ENCODE results near the gene ZNF546. TPM values are rescaled to one million over a fixed set of nuclear protein-coding genes. Genes with fewer than 3 reads are reported as not detected.

ZNF546 gene
- total RNA-seq, 4 donors from 2014 or later: 3.1 to 11.1 (median 8.1) TPM

DNA sequence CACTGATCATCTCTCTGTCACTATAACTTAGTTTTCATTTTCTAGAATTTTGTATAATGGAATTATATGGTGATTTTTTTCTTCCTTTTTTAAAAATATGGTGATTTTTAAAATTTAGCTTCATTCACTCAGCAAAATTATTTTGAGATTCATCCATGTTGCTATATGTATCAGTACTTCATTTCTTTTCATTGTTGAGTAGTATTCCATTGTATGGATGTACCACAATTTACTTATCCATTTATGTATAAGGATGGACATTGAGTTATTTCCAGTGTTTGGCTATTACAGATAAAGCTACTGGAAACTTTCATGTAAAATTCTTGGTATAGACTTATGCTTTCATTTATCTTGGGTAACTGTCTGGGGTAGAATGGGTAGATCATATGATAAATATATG is 12.8 kb downstream of the ZNF546 start:
- TF ChIP-seq, protein P1, sequence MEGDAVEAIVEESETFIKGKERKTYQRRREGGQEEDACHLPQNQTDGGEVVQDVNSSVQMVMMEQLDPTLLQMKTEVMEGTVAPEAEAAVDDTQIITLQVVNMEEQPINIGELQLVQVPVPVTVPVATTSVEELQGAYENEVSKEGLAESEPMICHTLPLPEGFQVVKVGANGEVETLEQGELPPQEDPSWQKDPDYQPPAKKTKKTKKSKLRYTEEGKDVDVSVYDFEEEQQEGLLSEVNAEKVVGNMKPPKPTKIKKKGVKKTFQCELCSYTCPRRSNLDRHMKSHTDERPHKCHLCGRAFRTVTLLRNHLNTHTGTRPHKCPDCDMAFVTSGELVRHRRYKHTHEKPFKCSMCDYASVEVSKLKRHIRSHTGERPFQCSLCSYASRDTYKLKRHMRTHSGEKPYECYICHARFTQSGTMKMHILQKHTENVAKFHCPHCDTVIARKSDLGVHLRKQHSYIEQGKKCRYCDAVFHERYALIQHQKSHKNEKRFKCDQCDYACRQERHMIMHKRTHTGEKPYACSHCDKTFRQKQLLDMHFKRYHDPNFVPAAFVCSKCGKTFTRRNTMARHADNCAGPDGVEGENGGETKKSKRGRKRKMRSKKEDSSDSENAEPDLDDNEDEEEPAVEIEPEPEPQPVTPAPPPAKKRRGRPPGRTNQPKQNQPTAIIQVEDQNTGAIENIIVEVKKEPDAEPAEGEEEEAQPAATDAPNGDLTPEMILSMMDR (IDR thresholded peaks at IDR 0.05; ENCODE audit: low read depth): no peak

DNA sequence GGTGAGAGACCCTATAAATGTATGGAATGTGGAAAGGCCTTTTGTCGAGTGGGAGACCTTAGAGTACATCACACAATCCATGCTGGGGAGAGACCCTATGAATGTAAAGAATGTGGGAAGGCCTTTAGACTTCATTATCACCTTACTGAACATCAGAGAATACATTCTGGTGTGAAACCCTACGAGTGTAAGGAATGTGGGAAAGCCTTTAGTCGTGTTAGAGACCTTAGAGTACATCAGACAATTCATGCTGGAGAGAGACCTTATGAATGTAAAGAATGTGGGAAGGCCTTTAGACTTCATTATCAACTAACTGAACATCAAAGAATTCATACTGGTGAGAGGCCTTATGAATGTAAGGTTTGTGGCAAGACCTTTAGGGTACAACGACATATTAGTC is 17.1 kb downstream of the ZNF546 start:
- TF ChIP-seq, protein P1 (IDR thresholded peaks at IDR 0.05; ENCODE audit: low read depth): no peak

DNA sequence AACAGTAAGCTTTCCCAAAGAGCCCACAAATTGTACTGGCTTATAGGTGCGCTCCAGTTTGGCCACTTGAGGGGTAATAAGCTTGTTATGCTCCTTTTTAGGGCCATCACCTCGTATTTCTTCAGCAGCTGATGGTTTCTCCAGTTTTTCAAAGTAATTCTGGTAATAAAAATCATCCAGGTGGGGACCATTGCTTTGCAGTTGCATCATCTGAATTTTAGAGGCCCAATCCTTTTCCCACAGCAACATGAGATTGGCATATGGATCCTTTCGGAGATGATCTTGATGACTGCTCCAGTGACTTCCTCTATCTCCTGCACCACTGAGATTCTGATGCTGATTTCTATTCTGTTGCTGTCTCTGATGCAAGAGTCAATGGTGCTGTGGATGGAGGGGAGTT is 27.1 kb downstream of the ZNF546 start:
- TF ChIP-seq, protein P1 (IDR thresholded peaks at IDR 0.05; ENCODE audit: low read depth): no peak

DNA sequence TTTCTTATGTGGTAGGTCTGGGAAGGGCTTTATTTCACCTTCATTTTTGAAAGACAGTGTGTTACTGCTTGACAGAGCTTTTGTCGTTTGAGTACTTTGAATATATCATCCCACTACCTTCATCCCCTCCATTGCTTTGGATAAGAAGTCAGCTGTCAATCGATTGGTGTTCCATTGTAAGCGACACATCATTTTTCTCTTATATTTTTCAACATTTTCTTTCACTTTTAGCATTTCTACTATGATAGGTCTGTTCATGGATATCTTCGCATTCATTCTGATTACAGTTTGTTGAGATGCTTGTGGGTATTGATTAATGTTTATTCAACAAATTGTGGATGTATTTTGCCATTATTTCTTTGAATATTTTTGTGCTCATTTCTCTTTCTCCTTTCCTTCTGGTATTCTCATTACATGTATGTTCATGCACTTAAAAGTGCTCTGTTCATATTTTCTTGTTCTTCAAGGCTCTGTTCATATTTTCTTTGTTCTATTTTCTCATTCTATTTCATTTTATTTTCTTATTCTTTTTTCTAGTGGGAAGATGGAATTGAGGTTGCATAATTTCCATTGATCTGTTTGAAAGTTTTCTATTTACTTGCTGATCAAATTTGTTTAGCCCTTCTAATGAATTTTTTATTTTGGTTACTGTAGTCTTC is 29.2 kb downstream of the ZNF546 start:
- TF ChIP-seq, protein P1 (IDR thresholded peaks at IDR 0.05; ENCODE audit: low read depth): no peak

DNA sequence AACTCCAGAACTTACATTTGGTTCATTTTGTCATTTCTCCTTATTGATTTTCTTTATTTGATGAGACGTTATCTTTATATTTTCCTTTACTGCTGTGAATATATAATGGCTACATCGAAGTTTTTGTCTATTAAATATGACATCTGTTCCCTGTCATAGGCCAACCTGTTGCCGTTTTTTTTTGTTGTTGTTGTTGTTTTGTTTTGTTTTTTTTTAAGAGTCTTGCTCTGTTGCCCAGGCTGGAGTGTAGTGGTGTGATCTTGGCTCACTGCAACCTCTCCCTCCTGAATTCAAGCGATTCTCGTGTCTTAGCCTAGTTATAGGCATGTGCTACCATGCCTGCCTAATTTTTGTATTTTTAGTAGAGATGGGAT is 29.7 kb downstream of the ZNF546 start:
- TF ChIP-seq, protein P1 (IDR thresholded peaks at IDR 0.05; ENCODE audit: low read depth): no peak

DNA sequence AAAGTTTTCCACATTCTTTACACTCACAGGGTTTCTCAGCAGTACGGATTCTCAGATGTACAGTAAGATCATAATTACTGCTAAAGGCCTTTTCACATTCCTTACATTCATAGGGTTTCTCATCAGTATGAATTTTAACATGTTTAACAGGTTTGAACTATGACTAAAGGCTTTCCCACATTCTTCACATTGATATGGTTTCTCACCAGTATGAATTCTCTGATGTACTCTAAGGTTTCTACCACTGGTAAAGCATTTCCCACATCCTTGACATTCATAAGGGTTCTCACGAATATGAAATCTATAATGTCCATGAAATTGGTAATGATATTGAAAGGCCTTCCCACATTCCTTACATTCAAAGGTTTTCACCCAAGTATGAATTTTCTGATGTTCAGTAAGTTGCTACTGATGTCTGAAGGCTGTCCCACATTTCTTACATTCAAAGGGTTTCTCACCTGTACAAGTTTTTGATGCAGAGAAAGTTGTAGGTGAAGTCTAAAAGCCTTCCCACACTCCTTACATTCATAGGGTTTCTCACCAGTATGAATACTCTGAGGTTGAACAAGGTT is 37.2 kb downstream of the ZNF546 start:
- TF ChIP-seq, protein P1 (IDR thresholded peaks at IDR 0.05; ENCODE audit: low read depth): no peak

DNA sequence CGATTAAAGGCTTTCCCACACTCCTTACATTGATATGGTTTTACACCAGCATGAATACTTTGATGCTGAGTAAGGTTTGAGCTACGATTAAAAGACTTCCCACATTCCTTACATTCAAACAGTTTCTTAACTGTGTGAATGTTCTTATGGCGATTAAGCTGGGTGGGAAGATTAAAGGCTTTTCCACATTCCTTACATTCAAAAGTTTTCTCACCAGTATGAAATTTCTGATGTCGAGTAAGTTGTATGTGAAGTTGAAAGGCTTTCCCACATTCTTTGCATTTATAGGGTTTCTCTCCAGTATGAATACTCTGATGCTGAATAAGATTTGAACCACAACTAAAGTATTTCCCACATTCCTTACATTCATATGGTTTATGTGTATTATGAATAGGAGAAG is 39.1 kb downstream of the ZNF546 start:
- TF ChIP-seq, protein P1 (IDR thresholded peaks at IDR 0.05; ENCODE audit: low read depth): no peak
